MCF 10A (cell line): Measurements from ENCODE around the gene KLHL22. TPM values are rescaled to one million over a fixed set of nuclear protein-coding genes. Genes with fewer than 3 reads are reported as not detected.

Experiments used
- BruUV-seq: library from RNA; stranded (reverse); fragments of 400-500 nt; replicated peaks from 2 replicates; lab custom pipeline; 2021; lab: Mats Ljungman, UMichigan
- CTCF ChIA-PET: fragments of 300-600 bp; sonication (Branson Sonifier 250); formaldehyde crosslinking; extraction: SDS; loops from one replicate; lab custom pipeline; 2021; ENCODE audit warnings: antibody characterized with exemption, inconsistent platforms; lab: Yijun Ruan, JAX
- POLR2A ChIA-PET: fragments of 300-600, 350-650 bp; sonication (Branson Sonifier 250); formaldehyde crosslinking; extraction: SDS; loops from one replicate; lab custom pipeline; 2020; ENCODE audit warnings: antibody characterized with exemption, inconsistent platforms; lab: Yijun Ruan, JAX
- DNase-seq: peaks from one replicate; pipeline ENCODE4 v3.0.0-alpha.2; 2018; ENCODE audit not compliant: unreplicated experiment
- H3K27ac Mint-ChIP-seq: one replicate; pipeline ENCODE4 v1.8.0; 2022; ENCODE audit warnings: mild to moderate bottlenecking, low read depth, mixed read lengths; ENCODE audit not compliant: unreplicated experiment
- H3K27me3 Mint-ChIP-seq: one replicate; pipeline ENCODE4 v1.8.0; 2022; ENCODE audit warnings: mixed read lengths; ENCODE audit not compliant: insufficient read depth, unreplicated experiment
- H3K36me3 Mint-ChIP-seq: one replicate; pipeline ENCODE4 v1.8.0; 2022; ENCODE audit warnings: mild to moderate bottlenecking, moderate library complexity, mixed read lengths; ENCODE audit not compliant: insufficient read depth, unreplicated experiment
- H3K4me1 Mint-ChIP-seq: one replicate; pipeline ENCODE4 v1.8.0; 2022; ENCODE audit warnings: mixed read lengths; ENCODE audit not compliant: insufficient read depth, unreplicated experiment
- H3K4me3 Mint-ChIP-seq: one replicate; pipeline ENCODE4 v1.8.0; 2022; ENCODE audit warnings: mild to moderate bottlenecking, moderate library complexity, mixed read lengths; ENCODE audit not compliant: unreplicated experiment
- H3K9me3 Mint-ChIP-seq: one replicate; pipeline ENCODE4 v1.8.0; 2022; ENCODE audit warnings: mixed read lengths; ENCODE audit not compliant: unreplicated experiment
- intact Hi-C: fragments of 100-400 bp; cut with micrococcal nuclease; formaldehyde crosslinking; loops from 2 replicates; pipeline ENCODE4 v1.14.1; 2022
- total RNA-seq: library from RNA; stranded (reverse); gene quantifications from 2 replicates; pipeline ENCODE4 v1.2.3, GENCODE V29; 2022
- TF ChIP-seq, protein P1 (sequence below): fragments of 200-600 bp; IDR thresholded peaks from one replicate; pipeline ENCODE4 v1.8.0; 2022; ENCODE audit warnings: antibody characterized with exemption, mild to moderate bottlenecking; ENCODE audit not compliant: unreplicated experiment

KLHL22 gene
- total RNA-seq, 1 experiment from 2014 or later = 14.7 TPM

GRCh38 chr22:20424568-20424931, 71.0 kb downstream of the KLHL22 start:
- ChIA-PET POLR2A (interaction anchor here (0.6 kb wide), 1 partner anchor 48 kb away, joined by 3 read pairs; no protein-coding TSS in a partner anchor), CTCF (no interaction called here)
- no peak overlapping the region for H3K27ac Mint-ChIP-seq
- no peaks in the 10 kb centered on the region for H3K4me1 Mint-ChIP-seq
- no peak overlapping the region for H3K4me3 Mint-ChIP-seq
- no peak for DNase-seq
- no peaks in the 10 kb centered on the region for H3K27me3 Mint-ChIP-seq
- TF ChIP-seq, protein P1, sequence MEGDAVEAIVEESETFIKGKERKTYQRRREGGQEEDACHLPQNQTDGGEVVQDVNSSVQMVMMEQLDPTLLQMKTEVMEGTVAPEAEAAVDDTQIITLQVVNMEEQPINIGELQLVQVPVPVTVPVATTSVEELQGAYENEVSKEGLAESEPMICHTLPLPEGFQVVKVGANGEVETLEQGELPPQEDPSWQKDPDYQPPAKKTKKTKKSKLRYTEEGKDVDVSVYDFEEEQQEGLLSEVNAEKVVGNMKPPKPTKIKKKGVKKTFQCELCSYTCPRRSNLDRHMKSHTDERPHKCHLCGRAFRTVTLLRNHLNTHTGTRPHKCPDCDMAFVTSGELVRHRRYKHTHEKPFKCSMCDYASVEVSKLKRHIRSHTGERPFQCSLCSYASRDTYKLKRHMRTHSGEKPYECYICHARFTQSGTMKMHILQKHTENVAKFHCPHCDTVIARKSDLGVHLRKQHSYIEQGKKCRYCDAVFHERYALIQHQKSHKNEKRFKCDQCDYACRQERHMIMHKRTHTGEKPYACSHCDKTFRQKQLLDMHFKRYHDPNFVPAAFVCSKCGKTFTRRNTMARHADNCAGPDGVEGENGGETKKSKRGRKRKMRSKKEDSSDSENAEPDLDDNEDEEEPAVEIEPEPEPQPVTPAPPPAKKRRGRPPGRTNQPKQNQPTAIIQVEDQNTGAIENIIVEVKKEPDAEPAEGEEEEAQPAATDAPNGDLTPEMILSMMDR = no peak
- intact Hi-C loops = no loop called here
- BruUV-seq = no TSS peak
- H3K36me3 Mint-ChIP-seq = no peaks in the 10 kb centered on the region
- H3K9me3 Mint-ChIP-seq = no peaks in the 10 kb centered on the region

DNA sequence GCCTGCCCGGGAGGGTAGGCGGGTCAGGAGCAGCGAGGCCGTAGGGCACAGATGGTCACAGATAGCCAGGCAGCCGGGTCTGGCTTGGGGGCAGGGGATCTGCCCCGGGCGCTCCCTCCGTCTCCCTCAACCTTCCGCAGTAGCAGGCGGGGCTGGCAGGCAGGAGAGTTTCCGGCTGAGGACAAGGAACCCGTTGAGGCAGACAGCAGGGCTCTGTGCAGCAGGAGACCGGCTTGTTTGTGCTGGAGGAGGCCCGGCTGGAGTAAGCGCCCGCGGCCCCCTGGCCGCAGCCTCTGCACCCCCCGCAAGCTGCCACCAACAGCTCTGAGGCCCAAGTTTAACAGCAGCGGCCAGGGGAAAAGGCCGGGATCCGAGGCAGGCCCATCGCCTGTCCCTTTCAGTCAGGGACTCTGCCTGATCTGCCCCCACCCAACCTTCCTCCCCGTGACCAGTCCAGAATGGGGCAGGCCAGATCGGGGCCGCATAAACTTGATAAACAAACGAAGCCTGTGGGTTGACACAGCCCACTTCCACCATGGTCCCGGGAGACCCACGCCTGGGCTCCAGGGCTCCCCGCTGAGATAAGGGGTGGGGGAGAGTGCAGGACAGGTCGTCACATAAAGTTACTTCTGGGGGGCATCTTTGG, 71.6 kb downstream of the KLHL22 start:
- TF ChIP-seq, protein P1 = no peak
- no peak overlapping the region for H3K4me3 Mint-ChIP-seq
- DNase-seq = no peak
- H3K27ac Mint-ChIP-seq = no peak overlapping the region
- no peaks in the 10 kb centered on the region for H3K36me3 Mint-ChIP-seq
- no peaks in the 10 kb centered on the region for H3K4me1 Mint-ChIP-seq
- intact Hi-C loops = no loop called here
- ChIA-PET CTCF (no interaction called here), POLR2A (interaction anchor here (0.6 to 0.7 kb wide), 2 partner anchors 49 to 304 kb away, joined by 3 read pairs; no protein-coding TSS in a partner anchor)
- H3K9me3 Mint-ChIP-seq = no peaks in the 10 kb centered on the region
- H3K27me3 Mint-ChIP-seq = no peaks in the 10 kb centered on the region
- BruUV-seq = no TSS peak

DNA sequence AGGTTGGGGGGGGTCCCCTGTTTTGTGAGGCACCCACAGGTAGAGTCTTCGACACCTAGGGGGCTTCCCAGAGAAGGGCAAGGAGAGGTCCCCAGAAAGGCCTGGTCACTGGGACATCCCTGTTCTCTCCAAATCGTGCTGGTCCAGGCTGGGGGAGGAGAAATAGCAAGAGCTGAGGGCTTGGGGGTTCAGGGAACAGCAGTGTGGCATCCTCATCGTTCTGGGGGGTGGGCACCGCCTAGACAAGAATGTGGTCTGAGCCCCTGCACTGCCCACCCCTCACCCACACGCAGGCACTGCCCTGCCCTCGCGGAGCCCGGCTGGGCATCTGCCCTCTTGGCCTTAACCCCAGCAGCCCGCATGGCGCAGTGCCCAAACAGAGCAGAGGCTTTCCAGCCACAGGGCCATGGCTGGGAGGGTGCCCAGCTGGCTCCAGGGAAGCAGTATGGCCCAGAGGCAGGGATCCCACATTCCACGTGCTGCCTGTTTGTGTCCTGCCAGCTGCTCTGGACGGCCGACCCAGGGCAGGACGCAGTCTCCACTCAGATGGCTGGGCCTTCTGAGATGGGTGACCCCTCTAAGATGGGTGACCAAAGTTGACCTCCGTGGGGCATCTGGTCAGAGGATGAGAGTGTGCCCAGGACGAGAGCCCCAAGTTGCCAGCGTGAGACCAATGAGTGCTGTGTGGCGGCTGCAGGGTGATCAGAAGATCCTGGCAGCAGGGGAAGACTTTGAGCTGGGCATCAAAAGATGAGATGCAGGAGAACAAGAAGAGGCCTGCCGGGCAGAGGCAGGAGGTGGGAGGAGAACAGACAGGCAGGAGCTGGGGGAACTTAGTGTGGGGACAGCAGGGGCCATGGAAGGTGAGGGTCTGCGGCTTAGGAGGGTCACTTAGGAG, 72.3 kb downstream of the KLHL22 start:
- no peak overlapping the region for H3K27ac Mint-ChIP-seq
- H3K36me3 Mint-ChIP-seq = no peaks in the 10 kb centered on the region
- H3K4me3 Mint-ChIP-seq = no peak overlapping the region
- no TSS peak for BruUV-seq
- TF ChIP-seq, protein P1 = no peak
- no peaks in the 10 kb centered on the region for H3K9me3 Mint-ChIP-seq
- ChIA-PET POLR2A (interaction anchor here (0.7 kb wide), 1 partner anchor 303 kb away, joined by 3 read pairs; no protein-coding TSS in a partner anchor), CTCF (interaction anchor here (0.6 kb wide), 2 partner anchors 317 to 325 kb away, joined by 3 read pairs; no protein-coding TSS in a partner anchor)
- H3K4me1 Mint-ChIP-seq = no peaks in the 10 kb centered on the region
- H3K27me3 Mint-ChIP-seq = no peaks in the 10 kb centered on the region
- intact Hi-C loops = no loop called here
- no peak for DNase-seq
